Right cardiac atrium (tissue), 5 donors: ENCODE data around the gene SPOCK1. TPM values are rescaled to one million over a fixed set of nuclear protein-coding genes. Genes with fewer than 3 reads are reported as not detected.

ENCODE experiments used
- ATAC-seq, 2 donors: fragments of 200-7000 bp; cut with Tn5 transposase; one replicate each; pipeline versions ENCODE4 v1.8.0 to v1.9.1; 2020; ENCODE audit warnings: moderate library complexity in 2 of 2, mild to moderate bottlenecking in 1 of 2
- DNase-seq, 3 donors: peaks; one replicate each; pipeline ENCODE4 v3.0.0-alpha.2; 2020
- H3K27ac ChIP-seq: one replicate; pipeline ENCODE4 v1.5.1; 2013; ENCODE audit warnings: mild to moderate bottlenecking, low read length, control low read depth, moderate library complexity
- H3K27me3 ChIP-seq: one replicate; pipeline ENCODE4 v1.6.1; 2013; ENCODE audit not compliant: control insufficient read depth, insufficient read depth
- H3K4me1 ChIP-seq: one replicate; pipeline ENCODE4 v1.6.1; 2013; ENCODE audit warnings: low read length; ENCODE audit not compliant: control insufficient read depth, insufficient read depth
- H3K4me3 ChIP-seq: one replicate; pipeline ENCODE4 v1.5.1; 2013; ENCODE audit warnings: low read length, control low read depth
- H3K9me3 ChIP-seq: one replicate; pipeline ENCODE4 v1.6.1; 2013; ENCODE audit warnings: low read length; ENCODE audit not compliant: control insufficient read depth
- WGBS: extraction: QIAGEN DNeasy Blood & Tissue Kit; methylation state at CpG from one replicate; pipeline ENCODE4 v1.1.7; 2013; 5-methylcytosine and 5-hydroxymethylcytosine counted together
- intact Hi-C, 4 donors: fragments of 100-400 bp; cut with DNase I; formaldehyde crosslinking; loops; one replicate each; pipeline versions ENCODE4 v1.11.0 to v1.14.0; 2022 to 2023
- polyA plus RNA-seq: library from polyadenylated mRNA; stranded (reverse); fragments of 200-250 nt; gene quantifications from one replicate; pipeline ENCODE4 v1.2.3, GENCODE V29; 2013
- total RNA-seq, 4 donors: library from RNA; stranded (reverse); fragmentation: NEBNext Ultra II Directional; extraction: Animal tissue kit (Norgen Biotek cat#: 25700); gene quantifications; one replicate each; pipeline ENCODE4 v1.2.1, GENCODE V29; 2021
- donor health status: healthy with polysubstance abuse.
- donor health status: DM: no; HTN: yes; CAD: no.
- donor health status: DM: no; HTN: no; CAD: no.
- donor health status: DM: no; HTN: yes; CAD: no; lungs with severe emphysema.
- donor health status: DM: yes; HTN: yes; CAD: no.

Gene SPOCK1
- total and polyA plus RNA-seq, 5 donors, result 41.0 to 186 (median 139) TPM

DNA sequence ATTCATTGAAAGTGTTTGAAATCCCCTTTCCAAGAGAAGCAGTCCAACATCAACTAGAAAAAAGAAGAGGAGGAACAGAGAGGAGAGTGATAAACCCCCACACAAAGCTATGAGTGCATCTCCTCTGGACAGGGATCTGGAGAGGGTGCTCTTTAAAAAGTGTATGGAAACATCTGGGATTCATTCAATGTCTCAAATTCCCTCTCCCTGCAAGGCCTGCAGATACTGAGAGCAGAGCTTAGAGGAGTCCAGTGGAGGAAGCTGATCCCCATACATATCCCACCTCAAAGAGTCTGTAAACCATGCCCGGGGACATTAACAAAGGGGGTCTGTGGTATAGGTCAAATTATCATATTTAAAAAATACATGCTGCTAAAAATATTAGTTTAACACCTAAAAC is 2.2 kb downstream of the SPOCK1 start:
- ATAC-seq (no peak), DNase-seq (no peak)
- no peak overlapping the region for H3K4me3 ChIP-seq
- intact Hi-C loops, result loop anchor here in 3 of 4 donors (5.0 to 10.0 kb wide), 5 partner anchors 142 to 690 kb away; no protein-coding TSS in a partner anchor
- no peaks in the 10 kb centered on the region for H3K9me3 ChIP-seq
- H3K27me3 ChIP-seq, result no peaks in the 10 kb centered on the region
- 84% methylated on average over 1 of the region's 1 CpG for WGBS
- peaks cover 1% of the 10 kb centered on the region for H3K4me1 ChIP-seq
- no peak overlapping the region for H3K27ac ChIP-seq

DNA sequence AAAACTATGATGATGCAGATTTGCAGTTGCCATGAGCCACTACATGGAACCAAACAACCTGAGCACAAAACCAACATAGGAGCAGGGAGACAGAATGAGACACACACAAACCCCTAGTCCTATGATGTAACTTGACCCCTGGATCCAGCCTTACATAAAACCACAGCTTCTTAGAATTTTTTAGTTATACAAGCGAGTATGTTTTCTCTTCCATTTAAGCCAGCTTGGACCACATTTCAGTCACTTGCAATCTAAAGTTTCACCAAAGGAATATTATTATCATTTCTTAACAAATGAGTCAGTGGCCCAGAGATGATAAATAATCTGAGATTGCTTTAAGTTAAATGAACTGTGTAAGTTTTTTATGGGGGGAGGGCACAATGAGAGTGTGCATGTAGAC is 6.8 kb downstream of the SPOCK1 start:
- 89% methylated on average over 1 of the region's 1 CpG for WGBS
- no peak overlapping the region for H3K4me3 ChIP-seq
- ATAC-seq (no peak), DNase-seq (no peak)
- no peaks in the 10 kb centered on the region for H3K9me3 ChIP-seq
- H3K27me3 ChIP-seq, result no peaks in the 10 kb centered on the region
- no peak overlapping the region for H3K27ac ChIP-seq
- H3K4me1 ChIP-seq, result no peaks in the 10 kb centered on the region
- intact Hi-C loops, result loop anchor here in 2 of 4 donors (10.0 kb wide), 2 partner anchors 138 to 148 kb away; no protein-coding TSS in a partner anchor

DNA sequence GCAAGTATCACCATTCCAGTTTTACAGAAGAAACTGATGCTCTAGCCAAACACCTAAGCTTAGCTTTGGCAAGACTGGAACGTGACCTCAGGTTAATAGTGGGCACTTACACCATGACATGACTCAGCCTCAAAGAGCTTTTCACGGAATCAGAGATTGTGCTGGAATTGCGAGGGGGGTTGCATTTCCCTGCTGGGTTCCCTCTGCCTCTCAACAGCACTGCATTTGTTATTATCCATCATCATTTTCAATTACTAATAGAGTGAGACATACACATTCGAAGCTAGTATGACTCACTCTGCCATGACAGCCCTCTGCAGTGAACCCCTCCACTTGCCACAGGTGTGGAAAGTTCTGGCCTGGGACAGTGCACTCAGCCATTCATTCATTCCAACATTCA is 8.0 kb downstream of the SPOCK1 start:
- Histone ChIP-seq H3K4me1 (no peaks in the 10 kb centered on the region), H3K27me3 (no peaks in the 10 kb centered on the region), H3K27ac (no peak overlapping the region), H3K4me3 (no peak overlapping the region), H3K9me3 (no peaks in the 10 kb centered on the region)
- WGBS, result 63% methylated on average over 4 of the region's 4 CpGs
- intact Hi-C loops, result loop anchor here in 2 of 4 donors (10.0 kb wide), 2 partner anchors 136 to 146 kb away; no protein-coding TSS in a partner anchor
- no peak for ATAC-seq
- DNase-seq, result no peak

DNA sequence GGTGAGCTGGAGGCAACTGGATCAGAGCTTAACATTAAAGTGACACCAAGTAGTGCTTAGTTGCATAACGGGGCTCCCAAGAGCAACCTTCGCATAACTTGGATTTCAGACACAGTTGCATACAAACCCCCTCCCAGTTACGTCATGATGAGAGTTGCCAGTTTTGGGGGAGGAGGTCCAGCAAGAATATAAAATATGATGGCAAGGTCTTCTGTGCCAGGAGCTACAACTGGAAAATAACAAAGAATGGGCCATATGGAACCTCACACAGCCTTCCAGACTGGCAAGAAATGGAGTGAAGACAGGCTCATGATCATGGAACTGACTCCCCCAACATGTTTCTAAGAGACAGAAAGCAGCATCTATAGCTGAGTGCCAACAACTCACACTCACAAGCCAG is 8.5 kb downstream of the SPOCK1 start:
- intact Hi-C loops, result loop anchor here in 2 of 4 donors (10.0 kb wide), 2 partner anchors 136 to 146 kb away; no protein-coding TSS in a partner anchor

DNA sequence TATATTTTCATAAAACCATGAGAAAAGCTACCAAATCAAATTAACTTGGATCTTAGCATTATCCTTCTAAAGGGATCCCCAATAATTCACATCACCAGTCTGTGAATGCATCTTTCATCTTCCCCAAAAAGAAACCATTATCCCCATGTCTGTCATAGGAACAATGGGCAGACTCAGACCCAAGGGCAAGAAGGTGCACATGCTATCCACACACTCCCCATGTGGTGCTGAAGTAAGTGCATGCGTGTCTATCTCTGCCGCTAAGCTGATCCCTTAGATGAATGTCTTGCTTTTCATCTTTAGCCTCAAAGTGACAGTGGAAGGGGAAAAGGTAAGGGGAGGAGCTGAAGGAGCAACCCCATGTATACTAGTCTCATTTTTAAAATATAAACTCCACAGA is 10.2 kb downstream of the SPOCK1 start:
- Histone ChIP-seq H3K9me3 (no peaks in the 10 kb centered on the region), H3K27me3 (no peaks in the 10 kb centered on the region), H3K27ac (no peak overlapping the region), H3K4me3 (no peak overlapping the region), H3K4me1 (no peaks in the 10 kb centered on the region)
- WGBS, result 93% methylated on average over 2 of the region's 2 CpGs
- intact Hi-C loops, result no loop called here
- no peak for DNase-seq
- no peak for ATAC-seq

More for the DNA sequence above, 8.5 kb downstream of the SPOCK1 start:
- ATAC-seq (no peak), DNase-seq (no peak)
- H3K27me3 ChIP-seq, result no peaks in the 10 kb centered on the region
- H3K4me3 ChIP-seq, result no peak overlapping the region
- H3K9me3 ChIP-seq, result no peaks in the 10 kb centered on the region
- no peak overlapping the region for H3K27ac ChIP-seq
- 74% methylated on average over 3 of the region's 3 CpGs for WGBS
- H3K4me1 ChIP-seq, result no peaks in the 10 kb centered on the region

DNA sequence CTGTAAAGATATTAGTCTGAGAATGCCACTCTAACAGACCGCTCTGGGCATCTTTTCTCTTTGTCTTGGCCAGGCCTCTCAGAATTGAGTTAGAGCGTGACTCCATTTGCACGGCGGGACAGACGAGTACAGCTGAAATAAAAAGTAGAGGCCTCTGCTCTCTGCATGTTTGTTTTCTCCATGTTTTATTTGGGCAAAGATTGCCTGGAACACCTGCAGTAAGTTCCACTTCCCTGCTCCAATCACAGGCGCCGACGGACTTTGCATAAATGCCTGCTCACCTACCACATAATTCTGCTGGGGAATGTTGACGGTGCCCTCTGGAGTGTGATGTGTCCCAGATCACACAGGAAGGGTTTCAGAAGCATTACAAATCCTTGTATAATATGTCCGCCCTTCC is 10.6 kb downstream of the SPOCK1 start:
- WGBS, result 95% methylated on average over 10 of the region's 10 CpGs
- no peak for DNase-seq
- no peak for ATAC-seq

DNA sequence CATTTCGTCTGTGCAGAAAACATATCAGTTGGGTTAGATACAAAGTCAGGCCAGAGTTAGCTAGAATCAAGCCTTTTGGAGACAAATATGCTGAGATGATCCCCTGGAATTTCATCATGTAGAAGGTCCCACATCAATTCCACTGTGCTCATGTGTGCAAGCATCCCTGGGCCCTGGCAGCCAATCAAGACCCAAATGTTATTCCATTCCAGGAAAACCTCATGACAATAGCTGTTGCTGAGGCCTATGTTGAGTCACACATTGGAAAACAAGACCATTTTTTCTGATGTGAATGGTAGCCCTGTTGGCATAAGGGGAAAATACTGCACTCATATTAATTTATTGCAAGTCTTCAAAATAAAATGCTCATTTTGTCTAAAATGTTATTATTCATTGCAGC is 11.5 kb downstream of the SPOCK1 start:
- H3K4me3 ChIP-seq, result no peak overlapping the region
- peak in 2 of 3 donors; percentile 36 to 60 for DNase-seq
- no peak overlapping the region for H3K27ac ChIP-seq
- 65% methylated on average over 1 of the region's 1 CpG for WGBS
- ATAC-seq, result peak; percentile 59 to 73
- H3K4me1 ChIP-seq, result no peaks in the 10 kb centered on the region
- no peaks in the 10 kb centered on the region for H3K9me3 ChIP-seq
- intact Hi-C loops, result no loop called here
- H3K27me3 ChIP-seq, result no peaks in the 10 kb centered on the region

More for the DNA sequence above, 10.6 kb downstream of the SPOCK1 start:
- Histone ChIP-seq H3K27me3 (no peaks in the 10 kb centered on the region), H3K27ac (no peak overlapping the region), H3K4me1 (no peaks in the 10 kb centered on the region), H3K9me3 (no peaks in the 10 kb centered on the region), H3K4me3 (no peak overlapping the region)
- intact Hi-C loops, result no loop called here

DNA sequence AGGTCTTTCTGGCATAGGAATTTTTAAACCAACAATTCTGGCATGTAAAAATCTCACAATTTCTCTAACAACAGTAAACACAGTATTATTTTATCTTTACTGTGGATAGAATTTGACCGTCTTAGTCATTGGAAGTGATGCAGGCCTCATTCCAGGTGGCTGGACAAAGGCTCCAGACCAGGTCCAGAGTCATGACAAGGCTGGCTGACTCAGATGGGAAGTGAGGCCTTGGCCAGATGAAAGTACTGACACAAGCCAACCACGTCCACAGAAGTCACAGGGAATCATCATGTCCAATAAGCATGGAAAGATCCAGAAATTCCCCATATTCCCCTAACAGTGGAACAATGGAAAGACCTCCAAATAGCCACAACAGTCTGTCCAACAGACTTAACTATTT is 12.4 kb downstream of the SPOCK1 start:
- no peaks in the 10 kb centered on the region for H3K4me1 ChIP-seq
- H3K4me3 ChIP-seq, result no peak overlapping the region
- H3K27ac ChIP-seq, result no peak overlapping the region
- 66% methylated on average over 2 of the region's 2 CpGs for WGBS
- DNase-seq (peak in 2 of 3 donors; percentile 37 to 75), ATAC-seq (peak; percentile 73 to 79)
- no peaks in the 10 kb centered on the region for H3K9me3 ChIP-seq
- H3K27me3 ChIP-seq, result no peaks in the 10 kb centered on the region
- intact Hi-C loops, result no loop called here

DNA sequence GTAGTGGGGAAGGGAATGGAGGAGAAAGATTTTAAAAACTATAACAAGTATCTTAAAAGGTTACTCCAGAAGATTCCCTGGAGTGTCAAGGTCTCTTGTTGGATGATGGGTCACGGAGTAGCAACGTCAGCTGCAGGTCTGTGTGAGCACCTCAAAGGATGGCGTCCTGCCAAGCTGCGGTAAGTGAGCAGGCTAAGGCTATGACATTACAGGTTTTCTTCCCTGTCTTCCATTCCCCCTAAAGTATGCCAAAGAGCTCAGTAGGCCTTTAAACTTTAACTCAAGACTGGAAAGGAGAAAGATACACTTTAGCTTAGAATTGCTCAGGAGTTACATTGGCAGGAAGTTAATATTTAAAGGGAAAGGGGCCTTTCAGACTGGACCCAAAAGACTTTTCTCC is 17.5 kb downstream of the SPOCK1 start:
- H3K4me3 ChIP-seq, result no peak overlapping the region
- ATAC-seq, result no peak

DNA sequence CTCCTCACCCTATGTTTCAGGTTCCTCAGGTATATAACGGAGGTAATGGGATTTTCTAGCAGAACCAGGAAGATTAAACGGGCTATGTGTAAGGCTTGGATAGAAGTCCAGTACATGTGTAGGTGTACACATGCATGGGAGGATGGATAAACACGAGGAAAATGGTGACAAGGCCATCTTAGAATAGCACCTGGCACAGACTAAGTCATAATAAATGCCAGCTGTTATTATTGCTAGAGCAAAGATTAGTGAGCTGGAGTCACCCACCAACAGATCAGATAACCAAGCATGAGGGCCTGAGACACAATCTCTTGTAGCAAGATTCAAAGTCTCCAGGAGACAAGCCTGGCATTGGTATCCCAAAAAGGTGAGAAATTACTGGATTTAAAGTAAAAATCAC is 21.1 kb downstream of the SPOCK1 start:
- ATAC-seq (no peak), DNase-seq (no peak)
- no peaks in the 10 kb centered on the region for H3K4me1 ChIP-seq
- no peak overlapping the region for H3K4me3 ChIP-seq
- WGBS, result 45% methylated on average over 3 of the region's 3 CpGs
- H3K9me3 ChIP-seq, result no peaks in the 10 kb centered on the region
- intact Hi-C loops, result no loop called here
- no peak overlapping the region for H3K27ac ChIP-seq
- no peaks in the 10 kb centered on the region for H3K27me3 ChIP-seq

More for the DNA sequence above, 17.5 kb downstream of the SPOCK1 start:
- H3K27me3 ChIP-seq, result no peaks in the 10 kb centered on the region
- no peak overlapping the region for H3K27ac ChIP-seq
- H3K4me1 ChIP-seq, result no peaks in the 10 kb centered on the region
- intact Hi-C loops, result no loop called here
- no peak for DNase-seq
- no peaks in the 10 kb centered on the region for H3K9me3 ChIP-seq
- WGBS, result 76% methylated on average over 4 of the region's 4 CpGs

DNA sequence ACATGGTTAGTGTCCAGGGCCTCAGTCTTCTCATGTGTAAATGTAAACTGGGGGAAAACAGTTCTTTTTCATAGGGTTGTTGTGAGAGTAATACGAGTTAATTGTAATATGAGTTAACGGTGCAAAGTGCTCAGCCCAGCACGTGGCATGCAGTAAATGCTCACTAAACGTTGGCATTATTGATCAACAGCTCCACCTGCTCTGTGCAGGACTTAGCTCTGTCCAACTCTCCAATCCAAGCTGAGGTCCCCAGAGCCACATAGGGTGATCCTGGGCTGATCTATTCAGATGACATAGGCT is 28.3 kb downstream of the SPOCK1 start:
- DNase-seq (no peak), ATAC-seq (no peak)
- Histone ChIP-seq H3K27ac (no peak overlapping the region), H3K4me1 (peaks cover 2% of the 10 kb centered on the region), H3K9me3 (no peaks in the 10 kb centered on the region), H3K4me3 (no peak overlapping the region), H3K27me3 (no peaks in the 10 kb centered on the region)
- intact Hi-C loops, result no loop called here
- WGBS, result 81% methylated on average over 4 of the region's 4 CpGs
